Sciatic nerve (tissue), 2 donors: Measurements from ENCODE around the gene CCNY. TPM values are rescaled to one million over a fixed set of nuclear protein-coding genes. Genes with fewer than 3 reads are reported as not detected.

ENCODE experiments used
- ATAC-seq: fragments of 200-7000 bp; cut with Tn5 transposase; one replicate; pipeline ENCODE4 v1.9.1; 2020; ENCODE audit warnings: mild to moderate bottlenecking, moderate library complexity
- DNase-seq: peaks from one replicate; pipeline ENCODE4 v3.0.0-alpha.2; 2020; ENCODE audit warnings: low spot score
- intact Hi-C: fragments of 100-400 bp; cut with DNase I; formaldehyde crosslinking; loops from one replicate; pipeline ENCODE4 v1.14.2; 2022
- total RNA-seq: library from RNA; stranded (reverse); fragmentation: NEBNext Ultra II Directional; extraction: Animal tissue kit (Norgen Biotek cat#: 25700); gene quantifications from one replicate; pipeline ENCODE4 v1.2.1, GENCODE V29; 2021
- donor health status: DM: no; HTN: no; CAD: no.
- donor health status: DM: no; HTN: no; CAD: no.

CCNY gene
- total RNA-seq, 1 donor from 2014 or later, result 65.3 TPM

DNA sequence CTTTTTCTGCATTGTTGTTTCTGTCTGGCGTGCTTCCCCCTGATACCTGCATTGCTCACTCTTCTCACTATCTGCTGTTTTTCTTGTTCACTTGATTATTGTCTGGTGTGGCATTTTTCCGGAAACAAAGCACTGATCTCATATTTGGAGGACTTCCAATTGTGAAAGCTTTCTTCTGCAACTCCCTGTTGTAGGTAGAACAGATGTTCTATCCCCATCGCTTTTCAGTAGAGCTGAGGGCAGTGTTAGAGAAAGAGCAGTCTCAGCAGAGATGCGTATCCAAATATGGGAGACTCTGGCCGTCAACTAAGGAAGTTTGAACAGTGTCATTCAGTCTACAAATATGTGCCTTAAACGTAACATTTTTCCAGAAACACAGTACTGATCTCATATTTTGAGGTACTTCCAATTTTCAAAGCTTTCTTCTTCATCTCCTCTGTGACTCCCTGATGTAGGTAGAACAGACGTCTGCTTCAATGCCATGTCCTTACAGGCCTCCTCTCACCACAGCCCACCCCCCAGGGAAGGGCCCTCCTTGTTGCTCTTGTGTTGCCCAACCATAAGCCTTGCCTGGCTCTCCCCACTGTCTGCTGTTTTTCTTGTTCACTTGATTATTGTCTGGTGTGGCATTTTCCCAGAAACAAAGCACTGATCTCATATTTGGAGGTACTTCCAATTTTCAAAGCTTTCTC lies 241.8 kb downstream of the CCNY start:
- ATAC-seq, result peak; percentile 66
- intact Hi-C loops, result no loop called here

DNA sequence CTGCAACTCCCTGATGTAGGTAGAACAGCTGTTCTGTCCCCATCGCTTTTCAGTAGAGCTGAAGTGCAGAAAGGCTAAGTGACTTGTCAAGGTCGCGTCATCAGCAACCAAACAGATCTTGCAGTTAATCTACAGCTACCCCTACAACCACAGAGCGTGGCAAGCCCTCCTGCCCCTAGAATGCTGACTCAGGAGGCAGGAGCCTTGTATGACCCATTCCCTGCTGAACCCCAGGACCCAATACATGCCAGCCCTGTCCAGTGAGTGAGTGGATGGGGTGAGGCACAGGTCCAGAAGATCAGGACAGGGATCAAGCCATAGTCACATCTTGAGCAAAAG lies 242.3 kb downstream of the CCNY start:
- no peak for ATAC-seq
- intact Hi-C loops, result no loop called here
- DNase-seq, result no peak

More for the DNA sequence above, 241.8 kb downstream of the CCNY start:
- DNase-seq, result peak; percentile 56

DNA sequence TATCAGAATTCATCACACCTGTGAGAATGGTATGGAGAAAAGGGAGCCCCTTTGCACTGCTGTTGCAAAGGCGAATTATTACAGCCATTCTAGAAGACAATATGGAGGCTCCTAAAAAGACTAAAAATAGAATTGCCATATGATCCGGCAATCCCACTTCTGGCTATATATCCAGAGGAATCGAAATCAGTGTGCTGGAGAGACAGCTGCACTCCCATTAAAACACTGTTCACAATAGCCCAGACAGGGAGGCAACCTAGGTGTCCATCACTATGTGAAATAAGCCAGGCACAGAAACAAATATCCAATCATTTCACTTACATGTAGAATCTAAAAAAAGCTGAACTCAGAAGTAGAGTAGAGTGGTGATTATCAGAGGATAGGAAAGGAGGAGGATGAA lies 242.8 kb downstream of the CCNY start:
- DNase-seq (no peak), ATAC-seq (no peak)
- intact Hi-C loops, result no loop called here

DNA sequence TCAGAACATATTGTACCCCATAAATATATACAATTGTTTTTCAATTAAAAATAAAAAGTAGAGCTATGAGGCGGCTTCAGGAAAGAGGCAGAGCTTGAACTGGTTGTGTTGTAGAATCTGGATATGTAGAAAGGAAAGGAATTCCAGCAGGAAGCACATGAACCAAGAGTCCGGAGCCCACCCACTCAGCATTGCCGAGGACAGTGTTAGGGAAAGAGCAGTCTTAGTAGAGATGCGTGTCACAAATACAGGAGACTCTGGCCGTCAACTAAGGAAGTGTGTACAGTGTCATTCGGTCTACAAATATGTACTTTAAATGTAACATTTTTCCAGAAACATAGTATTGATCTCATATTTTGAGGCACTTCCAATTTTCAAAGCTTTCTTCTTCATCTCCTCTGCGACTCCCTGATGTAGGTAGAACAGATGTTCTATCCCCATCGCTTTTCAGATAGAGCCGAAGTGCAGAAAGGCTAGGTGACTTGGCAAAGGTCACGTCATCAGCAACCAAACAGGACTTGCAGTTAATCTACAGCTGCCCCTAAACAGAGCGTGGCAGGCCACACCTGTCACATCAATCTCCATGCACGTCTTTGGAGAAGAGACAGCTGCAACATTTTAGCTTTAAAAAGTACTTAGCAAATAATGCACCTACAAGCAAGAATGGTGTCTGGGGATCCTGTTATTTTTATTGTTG lies 243.6 kb downstream of the CCNY start:
- DNase-seq (peak; percentile 26), ATAC-seq (no peak)
- intact Hi-C loops, result no loop called here

GRCh38 chr10:35580423-35580770 lies 244.1 kb downstream of the CCNY start:
- DNase-seq (no peak), ATAC-seq (no peak)
- intact Hi-C loops, result no loop called here

- ATAC-seq (no peak), DNase-seq (peak; percentile 3)
- intact Hi-C loops, result no loop called here
Observed at GRCh38 chr10:35581655-35582054, 245.3 kb downstream of the CCNY start.

GRCh38 chr10:35584946-35585345 lies 248.6 kb downstream of the CCNY start:
- intact Hi-C loops, result no loop called here
- no peak for ATAC-seq
- no peak for DNase-seq

- DNase-seq, result peak; percentile 42
- intact Hi-C loops, result no loop called here
- ATAC-seq, result no peak
Observed at GRCh38 chr10:35585356-35585755, 249.0 kb downstream of the CCNY start.

GRCh38 chr10:35585903-35586535 lies 249.7 kb downstream of the CCNY start:
- intact Hi-C loops, result no loop called here
- DNase-seq, result peak; percentile 17
- ATAC-seq, result no peak

DNA sequence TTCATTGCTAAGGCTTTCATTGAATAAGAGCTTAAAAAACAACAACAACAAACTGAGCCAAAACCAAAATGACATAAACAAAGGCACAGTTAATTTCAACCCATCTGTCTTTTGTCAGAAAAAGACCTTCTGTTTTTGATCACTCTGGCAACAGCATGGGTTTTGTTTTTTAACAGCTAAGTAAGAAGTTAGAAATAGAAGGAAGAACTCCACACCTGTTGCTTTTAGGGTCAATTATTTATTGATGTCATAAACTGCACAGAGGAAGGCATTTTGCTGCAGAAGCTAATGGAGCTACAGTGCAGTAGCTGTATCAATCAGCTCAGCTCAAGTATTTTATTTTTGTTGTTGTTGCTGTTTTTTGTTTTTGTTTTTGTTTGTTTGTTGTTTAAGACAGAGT lies 252.5 kb downstream of the CCNY start:
- intact Hi-C loops, result no loop called here
- DNase-seq, result no peak
- no peak for ATAC-seq

GRCh38 chr10:35592441-35592840 lies 256.1 kb downstream of the CCNY start:
- ATAC-seq (no peak), DNase-seq (no peak)
- intact Hi-C loops, result no loop called here

DNA sequence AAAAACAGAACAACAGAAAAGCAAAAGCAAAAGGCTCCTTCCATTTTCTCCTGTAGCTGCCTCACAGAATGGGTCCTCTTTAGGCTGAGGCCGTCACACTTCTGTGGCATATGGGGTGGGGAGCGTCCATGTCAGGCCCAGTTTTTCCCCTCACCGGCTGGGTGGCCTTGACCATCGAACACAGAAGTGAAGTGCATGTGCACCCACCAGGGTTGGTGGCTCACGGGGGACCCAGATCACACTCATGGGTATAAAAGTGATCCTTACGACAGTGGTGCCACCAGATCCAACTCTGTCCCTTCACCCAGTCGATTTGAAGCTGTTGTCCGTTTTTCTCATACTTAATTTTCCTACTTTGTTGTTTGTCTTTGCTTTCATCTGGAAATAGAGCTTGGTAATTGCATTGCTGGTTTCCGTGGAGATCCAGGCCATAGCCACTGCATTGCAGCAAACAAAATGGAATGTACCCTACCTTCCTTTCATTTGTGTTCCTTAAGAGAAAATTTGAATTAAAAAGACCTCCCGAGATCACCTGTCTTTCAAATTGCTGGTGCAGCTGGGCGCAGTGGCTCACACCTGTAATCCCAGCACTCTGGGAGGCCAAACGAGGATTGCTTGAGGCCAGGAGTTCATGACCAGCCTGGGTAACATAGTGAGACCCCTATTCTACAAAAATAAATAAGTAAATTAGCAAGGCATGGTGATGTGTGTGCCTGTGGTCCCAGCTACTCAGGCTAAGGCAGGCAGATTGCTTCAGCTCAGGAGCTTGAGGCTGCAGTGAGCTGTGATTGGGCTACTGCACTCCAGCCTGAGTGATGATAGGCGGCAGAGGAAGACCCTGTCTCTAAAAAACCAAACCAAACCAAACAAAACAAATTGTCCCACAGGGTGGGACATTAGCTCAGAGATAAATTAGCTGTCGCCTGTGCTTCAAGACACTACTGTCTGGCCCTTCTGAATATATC lies 258.1 kb downstream of the CCNY start:
- intact Hi-C loops, result no loop called here
- DNase-seq, result no peak
- no peak for ATAC-seq

GRCh38 chr10:35595106-35595505 lies 258.8 kb downstream of the CCNY start:
- ATAC-seq, result no peak
- DNase-seq, result no peak
- intact Hi-C loops, result no loop called here

DNA sequence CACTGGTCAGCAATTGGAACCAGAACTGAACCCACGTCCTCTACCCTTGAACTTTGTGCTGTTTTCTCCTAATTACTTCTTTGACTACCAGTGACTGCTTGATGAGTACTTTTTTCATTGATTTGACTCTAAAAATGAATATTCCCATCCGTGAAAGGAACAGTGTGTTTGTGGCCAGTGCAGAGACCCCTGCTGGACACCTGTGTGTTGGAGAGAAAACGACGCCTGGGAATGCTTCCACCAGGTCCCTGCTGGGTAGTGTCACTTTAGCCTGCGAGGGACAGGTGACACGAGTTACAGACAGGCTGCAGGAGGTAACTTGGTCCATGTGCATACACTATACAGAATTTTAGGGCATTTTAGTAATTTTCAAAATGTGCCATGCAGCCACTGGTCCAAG lies 262.1 kb downstream of the CCNY start:
- ATAC-seq, result peak; percentile 36
- DNase-seq, result no peak
- intact Hi-C loops, result no loop called here

- DNase-seq, result no peak
- intact Hi-C loops, result no loop called here
- no peak for ATAC-seq
Observed at GRCh38 chr10:35600193-35600592, 263.9 kb downstream of the CCNY start.

GRCh38 chr10:35605191-35605590 lies 268.9 kb downstream of the CCNY start, which contains the start of gene GJD4:
TSS of gene GJD4 (plus strand) at chr10:35605341. CDS start at chr10:35605568, 227 bp downstream.
- ATAC-seq (no peak), DNase-seq (no peak)
- intact Hi-C loops, result no loop called here

DNA sequence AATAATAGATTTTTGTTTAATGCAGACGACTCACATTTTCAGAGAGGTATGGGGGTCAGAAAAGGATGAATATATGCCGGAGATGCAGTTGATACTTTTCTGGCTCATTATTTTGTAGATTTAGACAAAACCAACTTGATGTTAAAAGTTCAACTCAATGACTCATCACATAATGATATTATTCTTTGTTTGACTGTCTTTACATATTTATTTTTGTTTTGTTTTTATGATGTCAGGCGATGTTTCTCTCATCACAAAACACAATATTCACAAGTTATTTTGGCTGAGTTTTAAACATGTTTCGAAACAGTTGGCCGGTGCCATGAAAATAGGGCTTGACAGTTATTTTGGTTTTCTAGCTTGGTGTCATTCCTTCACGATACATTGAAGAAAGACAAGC lies 270.1 kb downstream of the CCNY start:
- no peak for DNase-seq
- ATAC-seq, result peak; percentile 27
- intact Hi-C loops, result no loop called here

DNA sequence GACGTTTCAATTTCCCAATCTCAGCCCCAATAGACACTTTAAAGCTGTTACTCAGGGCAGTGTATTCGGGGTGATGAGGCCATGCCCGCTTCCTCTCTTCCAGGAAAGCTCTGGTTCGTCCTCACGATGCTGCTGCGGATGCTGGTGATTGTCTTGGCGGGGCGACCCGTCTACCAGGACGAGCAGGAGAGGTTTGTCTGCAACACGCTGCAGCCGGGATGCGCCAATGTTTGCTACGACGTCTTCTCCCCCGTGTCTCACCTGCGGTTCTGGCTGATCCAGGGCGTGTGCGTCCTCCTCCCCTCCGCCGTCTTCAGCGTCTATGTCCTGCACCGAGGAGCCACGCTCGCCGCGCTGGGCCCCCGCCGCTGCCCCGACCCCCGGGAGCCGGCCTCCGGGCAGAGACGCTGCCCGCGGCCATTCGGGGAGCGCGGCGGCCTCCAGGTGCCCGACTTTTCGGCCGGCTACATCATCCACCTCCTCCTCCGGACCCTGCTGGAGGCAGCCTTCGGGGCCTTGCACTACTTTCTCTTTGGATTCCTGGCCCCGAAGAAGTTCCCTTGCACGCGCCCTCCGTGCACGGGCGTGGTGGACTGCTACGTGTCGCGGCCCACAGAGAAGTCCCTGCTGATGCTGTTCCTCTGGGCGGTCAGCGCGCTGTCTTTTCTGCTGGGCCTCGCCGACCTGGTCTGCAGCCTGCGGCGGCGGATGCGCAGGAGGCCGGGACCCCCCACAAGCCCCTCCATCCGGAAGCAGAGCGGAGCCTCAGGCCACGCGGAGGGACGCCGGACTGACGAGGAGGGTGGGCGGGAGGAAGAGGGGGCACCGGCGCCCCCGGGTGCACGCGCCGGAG lies 271.4 kb downstream of the CCNY start:
- DNase-seq, result no peak
- intact Hi-C loops, result no loop called here

DNA sequence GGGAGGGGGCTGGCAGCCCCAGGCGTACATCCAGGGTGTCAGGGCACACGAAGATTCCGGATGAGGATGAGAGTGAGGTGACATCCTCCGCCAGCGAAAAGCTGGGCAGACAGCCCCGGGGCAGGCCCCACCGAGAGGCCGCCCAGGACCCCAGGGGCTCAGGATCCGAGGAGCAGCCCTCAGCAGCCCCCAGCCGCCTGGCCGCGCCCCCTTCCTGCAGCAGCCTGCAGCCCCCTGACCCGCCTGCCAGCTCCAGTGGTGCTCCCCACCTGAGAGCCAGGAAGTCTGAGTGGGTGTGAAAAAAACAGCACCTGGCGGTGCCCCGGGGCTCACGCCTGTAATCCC lies 272.0 kb downstream of the CCNY start:
- ATAC-seq (no peak), DNase-seq (no peak)
- intact Hi-C loops, result no loop called here

More for the DNA sequence above, 271.4 kb downstream of the CCNY start:
- peak; percentile 34 for ATAC-seq
